Activated CD8-positive, alpha-beta memory T cell treated with anti-CD3 and anti-CD28 coated beads, Interleukin-2, amount 50 U/mL, for 24 hours (primary cell): Measurements from ENCODE around the gene GPR176.

Experiments used
- DNase-seq: peaks from one replicate; pipeline ENCODE4 v3.0.0-alpha.2; 2020; ENCODE audit errors: extremely low read depth

The GPR176 gene

GRCh38 chr15:39890621-39891020 lies 29.4 kb downstream of the GPR176 start:
- no peak for DNase-seq

- DNase-seq = no peak
Observed at GRCh38 chr15:39889601-39890000, 30.5 kb downstream of the GPR176 start.

- no peak for DNase-seq
Observed at GRCh38 chr15:39888809-39889208, 31.3 kb downstream of the GPR176 start.

- no peak for DNase-seq
Observed at GRCh38 chr15:39888243-39888642, 31.8 kb downstream of the GPR176 start.

- DNase-seq = no peak
Observed at GRCh38 chr15:39887832-39888231, 32.2 kb downstream of the GPR176 start.

GRCh38 chr15:39887211-39887610 lies 32.9 kb downstream of the GPR176 start:
- no peak for DNase-seq

- DNase-seq = no peak
Observed at GRCh38 chr15:39886418-39886817, 33.6 kb downstream of the GPR176 start.

GRCh38 chr15:39885099-39885777 lies 34.8 kb downstream of the GPR176 start:
- DNase-seq = no peak

- DNase-seq = no peak
Observed at GRCh38 chr15:39884351-39884750, 35.7 kb downstream of the GPR176 start.

- DNase-seq = no peak
Observed at GRCh38 chr15:39882602-39883001, 37.5 kb downstream of the GPR176 start.

GRCh38 chr15:39881790-39882189 lies 38.3 kb downstream of the GPR176 start:
- no peak for DNase-seq

GRCh38 chr15:39880718-39881387 lies 39.2 kb downstream of the GPR176 start:
- no peak for DNase-seq

GRCh38 chr15:39878406-39878785 lies 41.7 kb downstream of the GPR176 start:
- DNase-seq = no peak

- DNase-seq = no peak
Observed at GRCh38 chr15:39874890-39875549, 45.0 kb downstream of the GPR176 start.

GRCh38 chr15:39873978-39874377 lies 46.1 kb downstream of the GPR176 start:
- DNase-seq = no peak

GRCh38 chr15:39870537-39870936 lies 49.5 kb downstream of the GPR176 start:
- no peak for DNase-seq

- no peak for DNase-seq
Observed at GRCh38 chr15:39869858-39870515, 50.1 kb downstream of the GPR176 start.

- DNase-seq = no peak
Observed at GRCh38 chr15:39869254-39869653, 50.8 kb downstream of the GPR176 start.

GRCh38 chr15:39868396-39868795 lies 51.7 kb downstream of the GPR176 start:
- DNase-seq = no peak

- no peak for DNase-seq
Observed at GRCh38 chr15:39864116-39864515, 56.0 kb downstream of the GPR176 start.

- DNase-seq = no peak
Observed at GRCh38 chr15:39860871-39861270, 59.2 kb downstream of the GPR176 start.

- DNase-seq = no peak
Observed at GRCh38 chr15:39860200-39860599, 59.9 kb downstream of the GPR176 start.

- no peak for DNase-seq
Observed at GRCh38 chr15:39859636-39860035, 60.4 kb downstream of the GPR176 start.
